ENCODE results near the gene SMAD3. TPM values are rescaled to one million over a fixed set of nuclear protein-coding genes. Genes with fewer than 3 reads are reported as not detected.

Gene SMAD3
- total and polyA plus RNA-seq, 2 of the 4 experiments (the other 2 are of a cell fraction), result 71.0 to 177 TPM

GRCh38 chr15:67090297-67091070, 25.1 kb downstream of the SMAD3 start:
- Histone ChIP-seq H3K27me3 (ENCODE audit: control insufficient read depth, insufficient read depth, low read length) (no peaks in the 10 kb centered on the region), H3K9ac (ENCODE audit: low read depth, low read length) (peak overlapping the region; percentile 40; the same call in 1 of the 2 replicates), H3K36me3 (ENCODE audit: control insufficient read depth, insufficient read depth, low read length) (peaks cover 48% of the 10 kb centered on the region), H3K9me3 (ENCODE audit: control insufficient read depth, insufficient read depth, low read length) (no peaks in the 10 kb centered on the region), H3K4me3 (ENCODE audit: insufficient read depth, low read depth, low read length) (no peak overlapping the region), H4K20me1 (ENCODE audit: insufficient read depth, low read length) (peaks cover 100% of the 10 kb centered on the region), H2BK20ac (ENCODE audit: low read depth, low read length) (peak overlapping the region; percentile 41), H2BK5ac (ENCODE audit: low read depth, low read length, poor library complexity, severe bottlenecking) (peak overlapping the region; percentile 38), H3K4ac (ENCODE audit: low read depth, low read length) (peak overlapping the region; percentile 66), H3K4me1 (ENCODE audit: control insufficient read depth, insufficient read depth, low read length) (peaks cover 64% of the 10 kb centered on the region), H4K91ac (ENCODE audit: insufficient read depth, low read depth, low read length) (peak overlapping the region; percentile 60), H3K4me2 (ENCODE audit: low read depth, low read length) (peak overlapping the region; percentile 77), H3K79me1 (ENCODE audit: low read depth in 1 of 2, low read length in 2 of 2) (peaks cover 6 to 95% of the 10 kb centered on the region in 2 experiments; a peak in 3 of 4 replicates), H3K23ac (ENCODE audit: low read depth, low read length) (peak overlapping the region; percentile 48), H3K18ac (ENCODE audit: low read depth, low read length) (peak overlapping the region; percentile 1), H4K5ac (ENCODE audit: low read depth, low read length) (peak overlapping the region; percentile 11; the same call in 1 of the 2 replicates), H2AFZ (replicated peaks; ENCODE audit: low read length, poor library complexity) (no peak overlapping the region), H2BK120ac (ENCODE audit: low read depth, low read length) (peak overlapping the region; percentile 43), H2AK5ac (ENCODE audit: low read depth, low read length) (peak overlapping the region; percentile 78), H3K56ac (ENCODE audit: extremely low read depth, insufficient read depth, low read length) (peak overlapping the region; percentile 40), H3K14ac (replicated peaks; ENCODE audit: low read depth, low read length) (peak overlapping the region; percentile 45), H2BK15ac (ENCODE audit: low read depth, low read length) (peak overlapping the region; percentile 70; the same call in 2 of the 3 replicates), H2AK9ac (replicated peaks; ENCODE audit: low read depth, low read length, poor library complexity) (no peak overlapping the region), H3K27ac (ENCODE audit: insufficient read depth, low read length) (peak overlapping the region; percentile 70), H4K8ac (ENCODE audit: low read depth in 2 of 2, low read length in 2 of 2) (peak overlapping the region; percentile 50 to 63), H3K9me1 (ENCODE audit: insufficient read depth, low read length) (peaks cover 79% of the 10 kb centered on the region)
- intact Hi-C loops (cut with micrococcal nuclease) (no loop called here), dilution Hi-C loops (cut with HindIII; ENCODE audit: low sequenced_read_pairs, unreplicated experiment) (no loop called here), in situ Hi-C loops (cut with MboI; ENCODE audit: low sequenced_read_pairs) (no loop called here)
- WGBS, 2 experiments (ENCODE audit: extremely low coverage in 2 of 2, insufficient read length in 1 of 2), result 20% methylated on average over 1 of the region's 7 CpGs; no CpG with 5 or more reads in 1 of the 2 experiments
- no TSS peak for BruUV-seq (replicated peaks)
- 0 out of 2 replicates have a peak, but pooled peaks have one; percentile 47 for TF ChIP-seq CHD1 (IDR thresholded peaks at IDR 0.05; ENCODE audit: low read depth, low read length)
- TF ChIP-seq ELK1 (IDR thresholded peaks at IDR 0.05; ENCODE audit: borderline replicate concordance, low read depth, low read length), result no peak
- TF ChIP-seq FOS (IDR thresholded peaks at IDR 0.05; ENCODE audit: low read depth, low read length), result no peak
- TF ChIP-seq MAFK (IDR thresholded peaks at IDR 0.05; ENCODE audit: low read depth, low read length), result no peak
- peak; percentile 76 for TF ChIP-seq CEBPB (IDR thresholded peaks at IDR 0.05; ENCODE audit: low read depth, low read length)
- TF ChIP-seq POLR2A (IDR thresholded peaks at IDR 0.05; ENCODE audit: low read depth, low read length), result peak; percentile 16; the same call in 1 of the 2 replicates
- no peak for ATAC-seq (ENCODE audit: low read depth)
- no peak for DNase-seq
- CTCF ChIA-PET, result interaction anchor here (0.6 kb wide), 1 partner anchor 41 kb away, joined by 3 read pairs; no protein-coding TSS in a partner anchor
- POLR2A ChIA-PET (ENCODE audit: unreplicated experiment), result no interaction called here
